H1 (cell line): ENCODE results near the gene SLC26A1. TPM values are rescaled to one million over a fixed set of nuclear protein-coding genes. Genes with fewer than 3 reads are reported as not detected.

Source experiments
- ATF3 ChIP-seq: IDR thresholded peaks from 2 replicates; pipeline ENCODE4 v1.6.1; 2011; ENCODE audit warnings: low read depth, mild to moderate bottlenecking, low read length; ENCODE audit not compliant: insufficient read depth
- KDM5A ChIP-seq: fragments of 200-600 bp; IDR thresholded peaks from 2 replicates; pipeline ENCODE4 v1.7.1; 2012; ENCODE audit warnings: mild to moderate bottlenecking, low read length, inconsistent platforms, mixed read lengths
- MAX ChIP-seq: IDR thresholded peaks from 2 replicates; pipeline ENCODE4 v1.6.1; 2012; ENCODE audit warnings: inconsistent platforms
- RFX5 ChIP-seq: IDR thresholded peaks from 2 replicates; pipeline ENCODE4 v1.6.1; 2011; ENCODE audit warnings: low read depth, low read length, improper control_type of control experiment, borderline replicate concordance
- SIRT6 ChIP-seq: IDR thresholded peaks from one replicate; pipeline ENCODE4 v1.7.1; 2012; ENCODE audit warnings: low read length, inconsistent platforms
- SP4 ChIP-seq: IDR thresholded peaks from 2 replicates; pipeline ENCODE4 v1.6.1; 2012; ENCODE audit warnings: low read length, inconsistent platforms
- SRF ChIP-seq: IDR thresholded peaks from 2 replicates; pipeline ENCODE4 v1.6.1; 2011; ENCODE audit warnings: mild to moderate bottlenecking, low read depth, low read length, moderate library complexity
- TAF7 ChIP-seq: optimal IDR thresholded peaks from 2 replicates; pipeline ENCODE3; 2011; ENCODE audit warnings: low read depth, mild to moderate bottlenecking, inconsistent platforms, low read length, moderate library complexity, borderline replicate concordance
- TBP ChIP-seq: IDR thresholded peaks from 2 replicates; pipeline ENCODE4 v1.6.1; 2011; ENCODE audit warnings: low read depth, low read length, improper control_type of control experiment
- polyA plus RNA-seq, 7 experiments: library from polyadenylated mRNA; depleted of rRNA in 3 of 7; stranded (reverse) in 5 of 7; unstranded in 2 of 7; fragments of >200 nt in 5 of 7; fragments of 200-250 nt in 2 of 7; gene quantifications; 1 replicate in 5 of 7; 2 replicates in 1 of 7; 4 replicates in 1 of 7; pipeline versions ENCODE4 v1.2.1 to v1.2.3, GENCODE V29; 2011 to 2013; ENCODE audit warnings: missing spikeins in 2 of 7, mixed read lengths in 2 of 7
- total RNA-seq: library from RNA; stranded (reverse); fragmentation: NEBNext Ultra II Directional; extraction: Animal tissue kit (Norgen Biotek cat#: 25700); gene quantifications from 2 replicates; pipeline ENCODE4 v1.2.1, GENCODE V29; 2021

Gene SLC26A1
- total and polyA plus RNA-seq, 2 of the 8 experiments (the other 6 are each of a cell fraction or from before 2014, with no cell fraction given) = 0.11 TPM; not detected in 1

DNA sequence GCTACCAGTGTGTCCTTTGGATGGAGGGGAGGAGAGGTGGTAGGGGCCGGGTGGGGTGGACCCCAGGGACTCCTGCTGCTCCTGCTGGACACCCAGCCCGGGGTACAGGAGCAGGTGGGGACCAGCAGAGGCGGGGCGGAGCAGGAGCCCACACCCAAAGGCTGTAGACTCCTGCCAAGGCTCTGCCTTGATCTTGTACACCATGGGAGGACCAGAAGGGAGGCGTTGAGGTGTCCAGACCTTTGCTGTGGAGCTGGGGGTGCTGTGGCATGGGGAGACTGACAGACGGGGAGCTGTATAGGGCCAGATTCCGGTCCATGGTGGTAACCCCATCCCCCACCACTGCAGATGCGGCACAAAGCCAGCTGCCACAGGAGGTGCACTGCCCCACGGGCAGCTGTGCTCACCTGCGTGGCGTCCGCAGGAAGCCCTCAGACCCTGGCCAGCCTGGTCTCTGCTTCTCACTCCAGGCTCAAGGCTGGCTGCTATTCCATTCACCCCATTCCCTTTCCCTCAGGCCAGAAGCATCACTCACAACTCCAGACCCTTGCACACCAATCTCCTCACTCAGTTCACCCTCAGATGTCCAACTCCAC lies 5.0 kb upstream of the SLC26A1 start (continued):
- TF ChIP-seq SRF = no peak
- TF ChIP-seq SP4 = no peak
- TF ChIP-seq MAX = no peak
- no peak for TF ChIP-seq SIRT6
- TF ChIP-seq RFX5 = no peak
- no peak for TF ChIP-seq TAF7
- no peak for TF ChIP-seq TBP
- TF ChIP-seq ATF3 = no peak
- TF ChIP-seq KDM5A = no peak
